ENCODE data around the gene SPDYE6. TPM values are rescaled to one million over a fixed set of nuclear protein-coding genes. Genes with fewer than 3 reads are reported as not detected.

SPDYE6 gene
- total RNA-seq, 1 experiment from 2014 or later = not detected

Other genes with a start within 250 kb of the SPDYE6 start
- 0.44 and 5.1 TPM in 2 replicates for gene SH2B2, start 69.6 kb downstream of the SPDYE6 start, total RNA-seq (2014; rRNA removed; shearing (Covaris generic))
- 14.9 and 21.2 TPM in 2 replicates for gene PRKRIP1, start 39.9 kb upstream of the SPDYE6 start, total RNA-seq (2014; rRNA removed; shearing (Covaris generic))
- gene ORAI2, start 77.1 kb upstream of the SPDYE6 start, total RNA-seq (2014; rRNA removed; shearing (Covaris generic)) = 52.4 and 67.0 TPM in 2 replicates
- gene ALKBH4, start 108.4 kb upstream of the SPDYE6 start, total RNA-seq (2014; rRNA removed; shearing (Covaris generic)) = 41.2 and 50.7 TPM in 2 replicates
- 27.3 and 27.4 TPM in 2 replicates for gene LRWD1, start 108.5 kb upstream of the SPDYE6 start, total RNA-seq (2014; rRNA removed; shearing (Covaris generic))
- gene POLR2J, start 122.5 kb upstream of the SPDYE6 start, total RNA-seq (2014; rRNA removed; shearing (Covaris generic)) = 59.8 and 81.8 TPM in 2 replicates
- gene RASA4B, start 161.3 kb upstream of the SPDYE6 start, total RNA-seq (2014; rRNA removed; shearing (Covaris generic)) = 0.84 TPM in 1 of 2 replicates, not detected in the other
- gene UPK3BL2, start 187.3 kb upstream of the SPDYE6 start, total RNA-seq (2014; rRNA removed; shearing (Covaris generic)) = 0.34 TPM in 1 of 2 replicates, not detected in the other
- not detected in 2 replicates for gene SPDYE2, start 194.8 kb upstream of the SPDYE6 start, total RNA-seq (2014; rRNA removed; shearing (Covaris generic))
- gene POLR2J3, start 216.1 kb upstream of the SPDYE6 start, total RNA-seq (2014; rRNA removed; shearing (Covaris generic)) = 7.9 and 14.8 TPM in 2 replicates